Neural progenitor cell (in vitro differentiated cells): ENCODE measurements around the gene NDUFAF2.
"Not testable (repeated sequence)": the region's sequence is repeated elsewhere in the genome, so short reads cannot be mapped to it uniquely, and the experiment has no call there.

Source experiments
- EZH2 ChIP-seq: fragments of 200-600 bp; sonication (generic); IDR thresholded peaks from 2 replicates; pipeline ENCODE4 v1.6.1; 2017; ENCODE audit warnings: antibody characterized with exemption, mild to moderate bottlenecking, moderate library complexity
- TF ChIP-seq, protein P1 (sequence below): fragments of 200-600 bp; sonication (generic); IDR thresholded peaks from 2 replicates; pipeline ENCODE4 v1.5.1; 2017; ENCODE audit warnings: antibody characterized with exemption, mild to moderate bottlenecking

DNA sequence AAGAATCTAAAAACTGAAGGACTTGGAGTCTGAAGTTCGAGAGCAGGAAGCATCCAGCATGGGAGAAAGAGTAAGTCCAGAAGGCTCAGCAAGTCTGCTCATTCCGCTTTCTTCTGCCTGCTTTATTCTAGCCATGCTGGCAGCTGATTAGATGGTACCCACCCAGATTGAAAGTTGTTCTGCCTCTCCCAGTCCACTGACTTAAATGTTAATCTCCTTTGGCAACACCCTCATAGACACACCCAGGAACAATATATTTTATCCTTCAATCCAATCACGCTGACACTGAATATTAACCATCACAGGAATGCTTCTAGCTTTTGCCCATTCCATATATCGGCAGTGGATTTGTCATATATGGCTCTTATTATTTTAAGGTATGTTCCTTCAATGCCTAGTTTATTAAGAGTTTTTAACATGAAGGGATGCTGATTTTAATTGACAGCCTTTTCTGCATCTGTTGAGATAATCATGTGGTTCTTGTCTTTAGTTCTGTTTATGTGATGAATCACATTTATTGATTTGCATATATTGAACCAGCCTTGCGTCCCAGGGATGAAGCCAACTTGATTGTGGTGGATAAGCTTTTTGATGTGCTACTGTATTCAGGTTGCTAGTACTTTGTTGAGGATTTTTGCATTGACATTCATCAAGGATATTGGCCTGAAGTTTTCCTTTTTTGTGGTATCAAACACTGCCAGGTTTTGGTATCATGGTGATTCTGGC lies 148.2 kb downstream of the NDUFAF2 start:
- TF ChIP-seq, protein P1, sequence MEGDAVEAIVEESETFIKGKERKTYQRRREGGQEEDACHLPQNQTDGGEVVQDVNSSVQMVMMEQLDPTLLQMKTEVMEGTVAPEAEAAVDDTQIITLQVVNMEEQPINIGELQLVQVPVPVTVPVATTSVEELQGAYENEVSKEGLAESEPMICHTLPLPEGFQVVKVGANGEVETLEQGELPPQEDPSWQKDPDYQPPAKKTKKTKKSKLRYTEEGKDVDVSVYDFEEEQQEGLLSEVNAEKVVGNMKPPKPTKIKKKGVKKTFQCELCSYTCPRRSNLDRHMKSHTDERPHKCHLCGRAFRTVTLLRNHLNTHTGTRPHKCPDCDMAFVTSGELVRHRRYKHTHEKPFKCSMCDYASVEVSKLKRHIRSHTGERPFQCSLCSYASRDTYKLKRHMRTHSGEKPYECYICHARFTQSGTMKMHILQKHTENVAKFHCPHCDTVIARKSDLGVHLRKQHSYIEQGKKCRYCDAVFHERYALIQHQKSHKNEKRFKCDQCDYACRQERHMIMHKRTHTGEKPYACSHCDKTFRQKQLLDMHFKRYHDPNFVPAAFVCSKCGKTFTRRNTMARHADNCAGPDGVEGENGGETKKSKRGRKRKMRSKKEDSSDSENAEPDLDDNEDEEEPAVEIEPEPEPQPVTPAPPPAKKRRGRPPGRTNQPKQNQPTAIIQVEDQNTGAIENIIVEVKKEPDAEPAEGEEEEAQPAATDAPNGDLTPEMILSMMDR = not testable (repeated sequence)
- TF ChIP-seq EZH2 = not testable (repeated sequence)
